NCI-H146 treated with DMSO at 0.1 percent for 48 hours (cell line): ENCODE data around the gene GADD45A.
"Not testable (repeated sequence)": the region's sequence is repeated elsewhere in the genome, so short reads cannot be mapped to it uniquely, and the experiment has no call there.

Source experiments
- DNase-seq: peaks from one replicate; lab custom pipeline; 2025; ENCODE audit not compliant: unreplicated experiment; lab: John Stamatoyannopoulos, UW

Gene GADD45A

DNA sequence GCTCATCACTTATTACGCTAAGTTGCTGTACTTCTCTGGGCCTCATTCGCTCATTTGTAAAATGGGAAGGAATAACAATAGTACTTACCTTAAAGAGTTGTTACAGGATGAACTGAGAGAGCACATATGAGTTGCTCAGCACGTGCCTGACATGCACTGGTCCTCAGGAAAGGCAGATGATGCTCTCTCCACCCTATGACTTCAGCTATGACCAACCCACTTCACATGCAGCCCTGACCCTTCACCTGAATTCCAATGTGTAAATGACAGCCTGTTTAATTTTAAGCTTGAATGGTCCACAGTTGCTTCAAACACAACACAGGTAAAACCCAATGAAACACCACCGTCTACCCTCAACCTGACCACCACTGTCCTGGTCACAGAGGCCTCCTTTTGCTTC, 32.9 kb downstream of the GADD45A start:
- DNase-seq: no peak

DNA sequence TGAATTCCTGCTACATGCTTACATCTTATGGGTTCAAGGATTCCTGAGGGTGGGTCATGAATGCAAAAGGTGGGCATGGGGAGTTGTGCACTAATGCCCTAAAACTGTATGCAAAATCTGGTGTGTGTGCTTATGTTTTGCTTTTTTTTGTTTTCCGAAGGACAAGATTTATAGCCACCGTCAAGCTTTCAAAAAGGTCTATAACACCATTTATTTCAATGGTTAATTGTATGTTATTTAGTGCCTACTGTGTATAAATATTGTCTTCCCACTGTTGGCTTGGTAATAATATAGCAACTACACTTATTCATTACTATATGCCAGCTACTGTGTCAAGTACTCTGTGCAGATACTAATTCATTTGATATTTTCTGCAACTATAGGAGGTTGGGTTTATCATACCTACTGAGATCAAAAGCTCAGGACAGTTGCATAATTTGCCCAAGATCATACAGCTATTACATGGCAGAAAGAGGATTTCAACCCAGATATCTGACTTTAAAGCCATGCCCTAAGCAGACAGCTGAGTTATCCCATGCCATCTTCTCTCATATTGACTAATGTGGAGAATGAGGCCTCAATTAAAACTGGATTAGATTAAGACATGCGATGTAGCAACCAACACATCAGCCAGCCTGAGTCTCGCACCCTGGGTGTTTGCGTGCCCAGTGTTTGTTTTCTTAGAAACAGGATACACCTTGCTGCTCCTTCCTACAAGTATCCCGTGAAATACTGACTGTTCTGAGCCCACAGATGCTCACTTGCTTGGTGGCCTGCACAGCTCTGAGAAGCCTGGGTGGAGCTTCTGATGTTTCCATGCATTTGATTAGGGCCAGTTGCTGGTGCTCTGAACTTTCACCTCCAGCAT, 34.6 kb downstream of the GADD45A start:
- peak; percentile 46 for DNase-seq

DNA sequence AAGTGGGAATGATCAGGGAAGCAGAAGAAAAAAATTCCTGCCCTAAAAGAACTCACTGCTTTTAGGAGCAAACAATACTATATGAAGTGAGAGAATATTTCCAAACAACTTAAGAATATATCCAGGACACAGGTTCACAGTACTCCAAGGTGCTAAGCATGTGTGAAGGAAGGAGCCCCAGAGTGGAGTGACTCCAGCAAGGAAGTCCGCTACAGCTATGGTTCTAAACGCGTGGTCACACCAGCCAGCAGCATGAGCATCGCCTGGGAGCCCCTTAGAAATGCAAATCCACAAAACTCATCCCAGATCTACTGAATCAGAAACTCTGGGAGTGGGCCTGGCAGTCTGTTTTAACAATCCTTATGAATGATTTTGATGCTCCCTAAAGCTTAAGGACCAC, 36.1 kb downstream of the GADD45A start:
- DNase-seq: no peak

DNA sequence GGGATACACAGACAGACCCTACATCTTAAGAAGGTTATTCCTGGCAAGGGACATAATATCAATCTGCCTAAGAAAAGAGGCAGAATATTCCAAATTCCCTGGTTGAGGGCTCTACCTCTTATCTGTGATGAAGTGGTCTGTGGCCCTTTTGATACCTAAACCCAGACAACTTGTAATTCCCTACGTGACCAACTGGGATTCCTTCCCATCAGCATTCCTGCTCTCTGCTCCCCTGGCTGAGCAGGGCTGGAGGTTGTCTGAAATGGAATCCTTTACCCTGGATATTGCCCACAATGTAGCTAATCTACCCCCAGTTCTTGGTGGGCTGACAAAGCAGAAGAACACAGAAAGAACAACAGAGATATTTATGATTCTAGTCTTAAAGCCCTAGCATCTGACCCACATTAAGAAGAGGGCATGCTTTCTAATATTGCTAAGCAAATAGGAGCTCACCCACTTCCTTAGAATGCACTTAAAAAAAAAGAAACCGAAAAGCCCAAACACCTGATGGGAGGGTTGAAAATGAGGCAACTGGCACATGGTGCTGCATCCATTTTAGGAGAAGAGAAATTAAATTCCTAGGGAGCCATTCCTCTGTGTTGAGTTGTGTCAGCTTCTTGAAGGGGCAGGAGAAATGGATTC, 36.8 kb downstream of the GADD45A start:
- no peak for DNase-seq

DNA sequence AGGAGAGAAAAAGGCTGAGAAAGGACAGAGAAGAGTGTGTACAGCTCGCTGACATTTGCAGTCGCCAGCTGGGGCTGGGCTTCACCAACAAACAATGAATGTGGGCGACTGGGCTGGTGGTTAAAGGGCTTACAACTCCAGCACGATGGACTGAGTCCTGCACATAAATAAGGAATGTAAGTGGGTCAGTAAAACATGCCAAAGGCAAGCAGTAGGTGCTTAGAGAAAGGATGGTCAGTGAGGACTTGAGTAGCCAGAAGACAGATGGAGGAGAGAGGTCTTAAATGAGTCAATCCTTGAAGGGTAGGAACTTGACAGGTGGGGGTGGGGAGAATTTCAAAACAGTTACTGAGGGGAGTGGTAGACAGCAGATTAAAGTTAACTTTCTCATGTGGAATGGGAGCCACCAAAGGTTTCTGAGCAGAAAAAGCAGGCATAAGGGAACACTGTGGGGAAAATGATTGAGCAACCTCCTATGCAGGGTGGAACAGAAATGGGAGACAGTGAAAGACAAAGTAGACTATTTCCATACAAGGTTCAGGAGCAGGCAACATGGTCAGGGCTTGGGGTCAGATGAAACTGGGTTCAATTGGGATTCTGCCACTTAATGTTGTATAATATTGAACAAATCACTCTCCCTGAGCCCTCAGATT, 37.4 kb downstream of the GADD45A start:
- no peak for DNase-seq

DNA sequence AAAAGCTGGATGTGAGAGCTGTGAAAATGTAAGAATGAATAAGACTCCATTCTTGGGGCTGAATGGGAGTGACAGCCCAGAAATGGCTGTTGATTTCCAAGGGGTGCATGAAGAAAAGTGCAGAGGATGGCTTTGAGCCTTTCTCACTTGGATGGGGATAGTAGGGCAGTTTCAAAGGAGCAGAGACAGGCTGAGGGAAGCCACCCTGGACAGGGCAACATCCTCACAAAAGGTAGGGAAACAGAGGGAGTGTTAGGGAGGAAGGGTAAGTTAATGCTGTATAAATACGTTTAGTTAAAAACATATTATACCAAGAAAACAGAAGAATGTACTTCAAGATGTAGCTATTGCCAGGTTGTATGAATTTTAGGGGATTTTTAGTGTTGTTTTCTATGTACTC, 38.1 kb downstream of the GADD45A start:
- no peak for DNase-seq

DNA sequence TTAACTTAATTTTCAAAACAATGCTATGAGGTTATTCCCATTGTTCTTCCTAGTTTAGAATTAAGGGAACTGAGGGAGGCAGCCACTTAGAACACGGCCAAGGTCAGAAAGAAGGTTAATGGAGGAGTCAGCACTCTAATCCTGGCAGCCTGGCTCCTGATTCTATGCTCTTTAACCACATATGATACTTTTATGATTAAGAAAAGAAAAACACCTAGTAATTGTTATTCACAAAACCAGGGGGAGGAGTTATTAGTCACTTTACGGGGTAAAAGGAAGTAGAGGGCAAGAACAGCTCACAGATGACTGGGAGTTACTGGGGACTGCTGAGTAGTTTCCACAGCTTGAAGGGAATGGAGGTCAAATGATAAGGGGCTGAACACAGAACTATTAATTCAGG, 38.6 kb downstream of the GADD45A start:
- DNase-seq: no peak

DNA sequence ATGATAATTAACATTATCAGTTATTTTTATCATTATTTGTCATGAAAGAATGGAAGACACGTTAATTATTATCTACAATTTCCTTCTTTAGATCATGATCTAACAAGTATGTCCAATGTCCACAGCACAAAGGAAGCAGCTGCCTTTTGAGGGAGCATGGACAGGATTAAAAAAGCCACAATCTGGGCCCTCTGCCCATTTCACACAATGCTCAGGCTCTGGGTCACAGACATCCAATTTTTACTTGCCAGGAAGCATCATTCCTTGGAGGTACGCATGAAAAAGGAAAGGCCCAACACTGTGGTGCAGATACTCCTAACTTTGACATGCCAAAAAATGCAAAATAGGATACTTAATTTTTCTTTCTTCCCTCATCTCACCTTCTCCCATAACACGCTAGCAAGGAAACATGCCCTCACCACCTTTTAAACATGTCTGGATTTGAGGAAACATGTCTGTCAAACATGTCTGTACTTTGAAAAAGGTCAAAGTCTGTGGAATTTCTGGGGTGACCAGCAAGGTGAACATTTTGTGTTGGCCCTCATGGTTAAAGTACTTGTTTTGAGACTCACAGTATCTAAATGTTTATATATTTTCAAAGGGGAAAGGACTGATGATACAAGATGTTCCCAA, 40.0 kb downstream of the GADD45A start:
- DNase-seq: peak; percentile 19

DNA sequence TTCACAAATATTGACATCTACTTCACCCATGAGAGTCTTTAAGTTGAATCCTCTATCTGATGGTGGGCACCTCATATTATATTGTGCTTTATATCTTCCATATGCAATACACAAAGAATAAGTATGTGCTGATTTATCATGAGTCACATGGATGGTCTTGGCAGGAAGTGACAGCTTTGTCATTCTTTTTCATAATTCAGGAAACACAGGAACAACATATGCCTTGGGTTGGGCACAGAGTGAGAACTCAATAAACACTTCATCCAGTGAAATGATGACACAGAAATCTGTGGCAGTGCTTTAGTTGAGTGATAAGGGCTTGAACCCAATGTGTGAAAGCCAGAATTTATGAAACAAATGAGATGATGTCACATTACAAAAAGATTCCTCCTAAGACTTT, 41.2 kb downstream of the GADD45A start:
- DNase-seq: no peak

DNA sequence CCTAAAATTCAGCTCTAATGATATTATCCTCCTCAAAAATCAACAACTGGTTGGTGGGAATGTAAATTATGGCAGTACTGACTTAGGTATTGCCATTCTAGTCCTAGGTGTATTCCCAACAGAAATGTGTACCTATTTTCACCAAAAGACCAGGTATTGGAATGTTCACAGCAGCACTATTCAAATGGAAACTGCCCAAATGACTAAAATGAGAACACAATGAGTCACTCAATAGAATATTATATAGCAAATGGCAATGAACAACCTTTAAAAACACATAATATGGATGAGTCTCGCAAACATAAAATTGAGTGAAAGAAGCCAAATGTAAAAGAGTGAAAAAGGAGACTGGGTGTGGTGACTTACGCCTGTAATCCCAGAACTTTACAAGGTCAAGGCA, 44.9 kb downstream of the GADD45A start:
- no peak for DNase-seq

DNA sequence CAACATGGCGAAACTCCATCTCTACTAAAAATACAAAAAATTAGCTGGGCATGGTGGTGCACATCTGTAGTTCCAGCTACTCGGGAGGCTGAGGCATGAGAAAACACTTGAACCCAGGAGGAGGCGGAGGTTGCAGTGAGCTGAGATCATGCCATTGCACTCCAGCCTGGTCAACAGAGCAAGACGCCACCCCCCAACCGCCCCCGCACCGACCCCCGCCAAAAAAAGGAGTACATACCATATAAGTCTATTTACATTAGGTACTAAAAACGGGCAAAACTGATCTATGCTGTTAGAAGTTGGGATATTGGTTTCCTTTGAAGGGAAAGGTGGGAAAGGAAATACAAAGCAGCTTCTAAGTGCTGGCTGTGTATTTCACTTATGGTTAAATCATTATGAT, 45.3 kb downstream of the GADD45A start:
- DNase-seq: not testable (repeated sequence)

DNA sequence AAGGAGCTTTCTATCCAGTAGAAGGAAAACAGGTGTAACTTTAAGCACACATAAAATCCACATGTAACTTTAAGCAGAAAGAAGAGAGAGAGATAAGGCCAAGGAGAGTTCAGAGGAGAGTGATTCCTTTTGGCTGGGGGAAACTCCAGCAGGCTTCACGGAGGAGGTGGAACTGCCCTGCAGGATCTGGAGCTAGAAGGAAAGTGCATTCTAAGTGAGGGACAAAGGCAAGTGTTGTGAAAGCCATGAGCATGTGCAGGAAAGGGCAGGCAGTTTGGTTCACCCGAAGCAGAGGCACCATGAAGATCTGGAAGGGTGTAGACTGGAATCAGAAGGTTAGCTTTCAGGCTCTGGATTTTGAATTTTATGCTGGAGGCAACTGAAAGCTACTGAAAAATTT, 46.3 kb downstream of the GADD45A start:
- no peak for DNase-seq

DNA sequence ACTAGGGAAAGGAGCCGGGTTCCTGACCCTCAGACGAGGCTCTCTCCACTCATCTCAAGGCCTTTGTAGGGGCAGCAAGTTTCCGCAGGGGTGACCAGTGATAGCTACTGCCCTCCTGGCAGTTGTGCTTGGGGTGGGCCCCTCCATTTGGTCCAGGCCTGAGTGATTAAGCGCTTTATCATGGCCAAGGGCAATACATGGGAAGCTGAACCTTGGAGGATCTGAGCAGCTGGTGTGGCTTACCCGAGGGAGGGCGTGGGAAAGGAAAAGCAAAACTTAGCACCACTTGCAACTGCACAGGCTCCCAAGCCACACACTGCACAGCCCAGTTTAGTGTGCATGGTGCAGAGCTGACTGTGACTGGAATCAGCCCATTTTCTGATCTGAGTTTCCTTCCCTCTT, 47.8 kb downstream of the GADD45A start:
- no peak for DNase-seq

DNA sequence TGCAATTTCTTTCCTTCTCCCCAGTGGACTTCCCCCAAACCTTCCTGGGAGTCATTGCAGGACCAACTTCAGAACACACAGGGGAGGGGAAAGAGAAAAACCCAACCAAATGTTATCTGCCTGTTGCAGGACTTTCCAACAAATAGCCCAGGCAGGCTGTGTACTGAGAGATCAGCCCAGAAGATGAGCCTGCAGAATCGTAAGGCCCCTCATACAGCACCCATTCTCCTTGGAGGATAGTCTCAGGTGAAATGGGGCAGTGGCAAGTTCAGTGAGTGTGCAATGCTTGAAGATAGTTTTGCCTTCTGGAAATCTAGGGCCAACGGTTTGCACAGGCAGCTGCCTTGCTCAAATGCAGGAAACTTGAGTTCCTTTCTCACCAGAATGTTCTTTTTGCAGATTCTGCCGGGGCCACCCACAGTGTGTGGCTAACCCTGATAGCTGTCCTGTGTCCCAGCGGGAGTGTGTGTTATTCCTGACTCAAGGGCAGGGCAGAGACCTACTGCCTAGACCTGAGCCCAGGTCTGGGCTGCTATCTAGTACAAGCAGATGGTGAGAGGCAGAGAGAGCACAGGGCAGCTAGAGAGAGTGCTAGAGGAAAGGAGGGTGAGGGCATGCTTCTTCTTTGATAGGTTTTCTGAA, 48.8 kb downstream of the GADD45A start:
- DNase-seq: no peak

DNA sequence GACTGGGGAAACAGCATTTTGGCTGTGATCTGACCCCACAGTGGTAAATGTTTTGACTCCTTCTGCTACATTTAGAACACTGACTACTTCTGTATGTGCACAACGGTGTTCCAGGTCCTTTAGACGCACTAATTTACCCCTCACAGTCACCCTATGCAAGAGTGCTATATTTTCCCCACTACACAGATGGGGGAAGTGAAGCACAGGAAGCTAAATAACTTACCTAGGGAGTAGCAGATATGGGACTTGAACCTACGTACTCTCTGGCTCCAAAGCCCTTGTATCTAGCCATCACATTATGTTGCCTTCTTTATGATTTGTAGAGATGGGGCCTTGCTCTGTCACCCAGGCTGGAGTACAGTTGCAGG, 49.3 kb downstream of the GADD45A start:
- DNase-seq: no peak

DNA sequence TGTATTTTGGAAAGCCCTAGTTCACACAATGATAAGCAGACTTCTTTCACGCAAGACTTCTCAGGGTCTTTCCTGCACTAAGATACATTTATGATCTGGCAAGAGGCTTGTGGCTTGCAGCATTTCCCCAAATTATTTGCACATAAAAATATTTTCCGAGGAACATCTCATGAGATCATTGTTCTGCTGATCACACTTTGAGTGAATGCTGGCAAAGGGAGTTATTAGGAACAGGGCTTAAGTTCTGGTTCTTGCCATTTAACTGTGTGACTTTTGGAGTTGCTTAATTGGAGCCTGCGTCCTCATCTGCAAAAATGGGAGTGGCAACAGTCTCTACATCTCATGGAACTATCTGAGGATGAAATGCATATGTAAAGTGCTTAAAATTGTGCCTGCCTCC, 50.2 kb downstream of the GADD45A start:
- DNase-seq: no peak

DNA sequence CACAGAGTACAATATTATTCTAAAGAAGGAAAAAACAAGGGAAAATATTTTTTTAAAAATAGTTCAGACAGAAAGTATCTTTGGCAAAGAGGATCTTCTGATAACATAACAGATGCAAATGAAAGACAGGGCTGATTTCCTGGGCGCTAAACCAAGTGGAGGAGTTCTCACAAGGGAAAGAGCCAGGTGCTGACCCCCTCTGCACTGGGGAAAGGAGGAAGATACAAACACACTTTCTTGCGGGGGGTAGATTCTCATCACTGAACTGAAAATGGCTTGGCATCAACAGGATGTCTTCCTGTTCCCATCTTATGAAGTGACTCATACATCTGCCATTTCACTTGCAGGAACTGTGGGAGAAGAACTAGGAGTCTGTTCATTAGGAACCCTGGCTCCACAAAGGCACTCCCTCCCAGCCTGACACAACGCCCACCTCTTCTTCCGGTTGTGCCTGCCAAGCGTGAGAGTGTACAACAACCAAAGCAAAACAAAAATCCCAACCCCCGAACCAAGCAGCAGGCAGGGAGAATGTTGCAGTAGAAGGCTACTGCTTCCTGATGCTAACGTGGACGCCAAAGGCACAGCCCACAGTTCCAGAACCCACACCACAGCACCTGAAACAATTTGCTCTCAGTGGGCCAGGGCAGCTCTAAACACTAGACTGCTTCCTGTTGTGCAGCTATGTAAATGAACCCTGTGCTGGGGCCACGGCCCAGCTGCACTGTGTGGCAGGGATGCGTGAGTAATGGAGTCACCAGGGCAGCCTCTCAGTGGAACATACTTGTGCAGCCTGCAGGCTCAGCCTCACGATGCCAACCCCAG, 51.0 kb downstream of the GADD45A start:
- peak; percentile 35 for DNase-seq

DNA sequence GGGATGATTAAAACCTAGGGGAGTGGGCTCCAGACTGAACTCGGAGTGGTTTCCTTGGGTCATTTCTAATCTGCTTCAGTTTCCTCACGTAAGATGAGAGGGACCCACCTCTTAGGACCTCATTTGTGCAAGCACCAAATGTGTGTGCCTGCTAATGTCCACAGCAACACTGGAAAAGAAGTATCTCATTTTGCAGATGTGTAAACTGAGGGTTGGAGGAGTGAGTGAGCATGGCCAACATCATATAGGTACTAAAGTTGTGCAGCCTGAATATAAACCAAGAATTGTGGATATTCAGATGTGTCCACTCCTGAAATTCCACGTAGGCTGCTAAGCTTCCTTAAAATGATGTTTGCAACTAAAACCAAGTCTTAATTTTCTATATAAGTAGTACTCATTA, 51.7 kb downstream of the GADD45A start:
- DNase-seq: no peak

DNA sequence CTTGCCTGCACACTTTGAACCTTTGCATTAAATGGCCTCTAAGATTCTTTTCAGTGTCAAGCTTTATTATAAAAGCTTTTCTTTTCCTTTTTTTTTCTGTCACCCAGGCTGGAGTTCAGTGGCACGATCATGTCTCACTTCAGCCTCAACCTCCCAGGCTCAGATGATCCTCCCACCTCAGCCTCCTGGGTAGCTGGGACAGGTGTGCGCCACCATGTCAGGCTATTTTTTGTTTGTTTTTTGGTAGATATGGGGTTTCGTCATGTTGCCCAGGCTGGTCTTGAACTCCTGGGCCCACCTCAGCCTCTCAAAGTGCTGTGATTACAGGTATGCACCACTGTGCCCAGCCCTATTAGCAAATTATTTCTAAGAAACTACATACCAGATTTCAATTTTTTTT, 52.9 kb downstream of the GADD45A start:
- no peak for DNase-seq
